ENCODE data around the gene MPO. TPM values are rescaled to one million over a fixed set of nuclear protein-coding genes. Genes with fewer than 3 reads are reported as not detected.

Gene MPO
- total RNA-seq, 2 donors from 2014 or later = 0.09 TPM; not detected in 1

DNA sequence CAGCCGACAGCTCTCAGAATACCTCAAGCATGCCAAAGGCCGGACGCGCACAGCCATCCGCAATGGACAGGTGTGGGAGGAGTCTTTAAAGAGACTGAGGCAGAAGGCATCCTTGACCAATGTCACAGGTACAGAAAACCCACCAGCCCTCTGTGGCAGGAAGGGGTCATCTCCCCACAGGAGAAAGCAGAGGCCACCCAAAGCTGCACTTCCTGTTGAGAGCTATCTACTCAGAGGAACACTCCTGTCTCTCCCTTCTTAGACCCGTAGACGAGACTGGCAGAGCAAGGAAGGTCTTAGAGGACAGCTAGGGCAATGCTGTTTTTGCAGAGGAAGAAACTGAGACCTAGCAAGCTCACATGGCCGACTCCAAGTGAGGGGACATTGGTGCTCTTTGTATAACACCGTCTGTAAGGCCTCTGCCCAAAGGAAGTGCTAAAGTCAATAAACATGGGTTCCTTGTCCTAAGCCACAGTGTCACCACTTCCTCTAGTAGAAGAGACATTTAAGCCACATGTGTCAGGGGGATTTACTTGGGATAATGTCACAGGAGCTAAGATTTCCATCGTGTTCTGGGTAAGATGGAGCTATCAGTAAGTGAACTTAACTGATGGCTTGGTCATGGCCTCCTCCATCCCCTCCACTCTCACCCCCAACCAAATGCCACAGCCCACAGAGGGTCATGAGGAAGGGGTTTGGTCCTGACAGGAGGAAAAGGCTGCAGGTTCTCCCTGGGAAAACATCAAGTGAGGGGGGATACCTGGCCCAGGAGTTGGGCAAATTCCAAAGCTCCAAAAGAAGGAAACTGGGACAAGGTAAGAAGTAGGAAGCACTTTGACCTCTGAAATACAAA, 33.0 kb downstream of the MPO start:
- Mint-ChIP-seq H3K36me3 (ENCODE audit: insufficient read depth in 2 of 2) (no peaks in the 10 kb centered on the region), H3K9me3 (no peaks in the 10 kb centered on the region), H3K4me3 (no peak overlapping the region), H3K4me1 (ENCODE audit: low read depth) (peaks cover 23% of the 10 kb centered on the region), H3K27me3 (ENCODE audit: low read depth) (peaks cover 54% of the 10 kb centered on the region), H3K27ac (no peak overlapping the region)
- ATAC-seq (replicated peaks in 1 of 2) (no peak), DNase-seq (no peak)

DNA sequence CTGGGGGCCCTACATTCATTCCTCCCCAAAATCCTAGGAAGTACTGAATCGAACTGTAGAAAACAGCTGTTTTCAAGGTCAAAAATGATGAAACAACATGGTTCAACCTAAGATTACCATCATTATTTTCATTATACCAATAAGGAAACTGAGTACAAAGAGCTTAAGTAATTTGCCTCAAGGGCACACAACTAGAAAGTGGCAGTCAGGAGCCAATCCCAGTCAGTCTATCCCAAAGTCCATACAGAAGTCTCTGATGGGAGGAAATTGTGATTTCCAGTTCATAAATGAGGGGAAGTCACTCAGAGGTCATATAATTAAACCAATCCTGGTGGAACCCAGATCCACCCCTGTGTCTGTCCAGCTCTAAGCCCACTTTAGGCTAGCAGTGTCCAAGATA, 34.0 kb downstream of the MPO start:
- DNase-seq (no peak), ATAC-seq (replicated peaks in 1 of 2) (no peak)
- H3K4me1 Mint-ChIP-seq (ENCODE audit: low read depth) = peaks cover 31% of the 10 kb centered on the region
- peaks cover 57% of the 10 kb centered on the region for H3K27me3 Mint-ChIP-seq (ENCODE audit: low read depth)
- H3K27ac Mint-ChIP-seq = no peak overlapping the region
- H3K9me3 Mint-ChIP-seq = no peaks in the 10 kb centered on the region
- H3K4me3 Mint-ChIP-seq = no peak overlapping the region
- no peaks in the 10 kb centered on the region for H3K36me3 Mint-ChIP-seq (ENCODE audit: insufficient read depth in 2 of 2)

DNA sequence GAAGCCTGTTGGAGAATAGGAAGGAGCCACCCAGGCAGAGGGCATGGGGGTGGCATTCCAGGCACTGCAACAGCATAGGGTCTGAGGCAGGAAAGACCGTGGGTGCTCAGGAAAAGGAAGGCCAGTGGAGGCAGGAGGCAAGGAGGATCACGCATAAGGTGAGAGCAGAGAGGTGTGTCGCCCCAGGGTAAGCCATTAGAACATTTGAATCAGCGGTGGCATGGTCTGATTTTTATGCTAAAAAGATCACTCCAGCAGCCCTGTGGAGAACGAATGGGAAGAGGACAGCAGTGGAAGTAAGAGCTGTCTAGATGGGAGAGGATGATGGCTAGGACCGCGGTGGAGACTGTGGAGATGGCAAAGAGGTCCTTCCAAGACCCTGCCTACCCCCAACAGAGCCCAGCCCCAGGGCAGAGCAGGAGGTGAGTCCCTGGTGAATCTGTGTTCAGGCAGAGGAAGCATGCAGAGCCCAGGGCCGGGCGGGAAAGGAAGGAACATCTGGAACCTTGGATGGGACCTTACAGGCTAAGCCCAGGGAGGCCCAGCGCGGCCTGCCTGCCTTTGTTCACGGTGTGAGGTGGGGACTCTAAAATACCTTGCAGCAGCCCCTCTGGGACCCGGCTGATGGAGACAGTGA, 34.5 kb downstream of the MPO start:
- H3K36me3 Mint-ChIP-seq (ENCODE audit: insufficient read depth in 2 of 2) = no peaks in the 10 kb centered on the region
- peaks cover 35% of the 10 kb centered on the region for H3K4me1 Mint-ChIP-seq (ENCODE audit: low read depth)
- H3K27me3 Mint-ChIP-seq (ENCODE audit: low read depth) = peaks cover 59% of the 10 kb centered on the region
- H3K4me3 Mint-ChIP-seq = no peak overlapping the region
- ATAC-seq (replicated peaks in 1 of 2) = no peak
- no peak for DNase-seq
- H3K27ac Mint-ChIP-seq = no peak overlapping the region
- no peaks in the 10 kb centered on the region for H3K9me3 Mint-ChIP-seq

DNA sequence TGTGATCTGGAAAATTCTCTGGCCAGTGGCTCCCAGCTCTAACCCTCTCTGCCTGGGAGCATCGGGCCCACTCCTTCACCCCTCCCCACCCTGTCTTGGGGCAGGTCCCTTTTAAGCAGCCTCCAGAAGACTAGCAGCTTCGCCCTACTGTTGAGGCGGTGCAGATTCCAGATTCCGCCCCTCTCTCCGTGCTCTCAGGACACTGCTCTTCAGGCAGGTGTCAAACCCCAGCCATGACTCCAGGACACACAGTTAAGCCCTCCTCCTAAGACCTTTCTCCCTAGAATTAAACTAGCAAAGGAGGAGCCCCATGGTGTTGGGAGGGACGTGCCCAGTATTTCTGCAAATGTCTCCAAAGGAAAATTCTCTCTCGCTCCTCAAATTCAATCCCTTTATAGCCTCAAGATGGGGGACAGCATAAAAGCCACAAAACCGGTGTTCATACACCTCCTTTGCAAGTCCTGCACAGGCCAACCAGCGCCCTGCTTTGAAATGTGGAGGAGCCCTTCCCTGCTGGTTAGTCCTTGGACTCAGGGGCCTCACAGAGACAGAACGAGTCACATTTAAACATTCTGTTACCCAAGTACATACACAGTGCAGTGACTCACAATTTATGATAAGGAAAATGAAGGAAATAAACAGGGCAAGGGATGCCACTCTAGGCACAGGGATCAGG, 35.2 kb downstream of the MPO start:
- H3K4me1 Mint-ChIP-seq (ENCODE audit: low read depth) = peaks cover 35% of the 10 kb centered on the region
- H3K27me3 Mint-ChIP-seq (ENCODE audit: low read depth) = peaks cover 65% of the 10 kb centered on the region
- H3K4me3 Mint-ChIP-seq = no peak overlapping the region
- H3K36me3 Mint-ChIP-seq (ENCODE audit: insufficient read depth in 2 of 2) = no peaks in the 10 kb centered on the region
- DNase-seq = no peak
- H3K9me3 Mint-ChIP-seq = no peaks in the 10 kb centered on the region
- ATAC-seq (replicated peaks in 1 of 2) = no peak
- H3K27ac Mint-ChIP-seq = no peak overlapping the region

DNA sequence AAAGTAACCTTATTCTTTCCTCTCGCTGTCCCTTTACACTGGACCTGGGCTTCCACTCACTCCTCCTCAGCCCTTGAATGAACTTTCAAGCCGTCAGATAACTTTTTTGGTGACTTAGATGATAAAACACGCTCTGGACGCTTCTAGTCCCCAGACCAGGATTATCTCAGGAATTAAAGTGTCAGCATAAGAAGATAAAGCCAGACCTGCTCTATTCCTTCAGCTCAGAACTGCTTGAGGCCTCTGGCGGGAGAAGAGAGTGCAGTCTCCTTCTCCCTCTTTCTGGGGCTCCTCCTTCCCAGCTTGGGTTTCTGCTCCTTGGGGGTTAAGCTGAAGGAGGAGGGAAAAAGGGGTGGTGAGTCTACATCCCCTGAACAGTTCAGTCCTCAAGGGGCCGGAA, 35.8 kb downstream of the MPO start:
- Mint-ChIP-seq H3K4me1 (ENCODE audit: low read depth) (peaks cover 35% of the 10 kb centered on the region), H3K27ac (no peak overlapping the region)

DNA sequence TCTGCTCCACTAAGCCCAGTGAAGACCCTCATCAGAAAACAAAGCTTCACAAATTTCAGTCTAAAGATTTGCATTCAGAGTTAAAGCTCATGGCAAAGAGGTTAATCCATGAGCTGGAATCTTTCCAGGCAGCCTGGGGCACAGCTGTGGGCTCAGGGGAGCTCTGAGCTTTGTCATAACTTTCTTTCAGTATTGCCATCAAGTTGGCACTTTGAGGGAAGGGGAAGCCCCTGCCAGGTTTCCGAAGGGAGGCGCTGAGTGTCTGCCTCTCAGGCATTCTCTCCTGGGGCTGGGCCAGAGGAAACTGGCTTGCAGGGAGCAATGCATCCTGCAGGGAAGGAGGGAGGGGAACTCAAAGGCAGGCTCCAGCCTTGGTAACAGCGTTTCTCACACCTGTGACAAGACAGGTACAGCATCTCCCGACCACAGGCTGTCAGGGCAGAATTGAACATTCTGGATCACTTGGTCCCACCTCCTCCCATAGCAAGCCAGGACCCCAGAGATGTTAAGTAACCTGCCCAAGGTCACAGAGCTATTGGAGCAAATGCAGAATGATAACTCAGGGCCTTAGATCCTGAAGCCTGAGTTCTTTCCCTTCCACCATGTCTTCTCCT, 38.5 kb downstream of the MPO start:
- no peaks in the 10 kb centered on the region for H3K36me3 Mint-ChIP-seq (ENCODE audit: insufficient read depth in 2 of 2)
- no peaks in the 10 kb centered on the region for H3K9me3 Mint-ChIP-seq
- ATAC-seq (replicated peaks in 1 of 2) = peak; percentile 89 to 90
- peaks cover 19% of the 10 kb centered on the region for H3K4me1 Mint-ChIP-seq (ENCODE audit: low read depth)
- H3K27ac Mint-ChIP-seq = no peak overlapping the region
- peaks cover 73% of the 10 kb centered on the region for H3K27me3 Mint-ChIP-seq (ENCODE audit: low read depth)
- peak; percentile 23 to 49 for DNase-seq
- no peak overlapping the region for H3K4me3 Mint-ChIP-seq

More for the DNA sequence above, 35.8 kb downstream of the MPO start:
- DNase-seq (no peak), ATAC-seq (replicated peaks in 1 of 2) (no peak)
- H3K9me3 Mint-ChIP-seq = no peaks in the 10 kb centered on the region
- H3K4me3 Mint-ChIP-seq = no peak overlapping the region
- no peaks in the 10 kb centered on the region for H3K36me3 Mint-ChIP-seq (ENCODE audit: insufficient read depth in 2 of 2)
- H3K27me3 Mint-ChIP-seq (ENCODE audit: low read depth) = peaks cover 71% of the 10 kb centered on the region

DNA sequence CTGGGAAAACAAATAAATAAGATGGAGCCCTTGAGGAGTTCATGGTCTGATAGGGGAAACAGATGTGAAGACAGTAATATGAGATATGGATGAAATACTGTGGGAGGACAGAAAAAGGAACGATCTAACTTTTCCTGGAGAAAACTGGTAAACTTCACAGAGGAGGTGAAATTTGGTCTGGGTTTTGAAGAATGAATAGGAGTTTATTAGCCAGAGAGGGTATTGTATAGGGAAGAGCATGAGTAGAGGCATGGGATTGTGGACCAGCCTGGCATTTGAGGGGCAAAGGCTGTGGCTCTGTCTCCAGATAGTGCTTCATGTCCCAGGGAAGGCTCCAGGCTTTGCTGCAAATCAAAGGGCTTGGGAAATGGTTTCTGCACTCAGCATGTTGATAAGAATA, 40.7 kb downstream of the MPO start:
- Mint-ChIP-seq H3K36me3 (ENCODE audit: insufficient read depth in 2 of 2) (no peaks in the 10 kb centered on the region), H3K4me3 (no peak overlapping the region), H3K9me3 (no peaks in the 10 kb centered on the region), H3K4me1 (ENCODE audit: low read depth) (peaks cover 19% of the 10 kb centered on the region), H3K27ac (no peak overlapping the region), H3K27me3 (ENCODE audit: low read depth) (peaks cover 81% of the 10 kb centered on the region)
- ATAC-seq (replicated peaks in 1 of 2) (no peak), DNase-seq (no peak)

DNA sequence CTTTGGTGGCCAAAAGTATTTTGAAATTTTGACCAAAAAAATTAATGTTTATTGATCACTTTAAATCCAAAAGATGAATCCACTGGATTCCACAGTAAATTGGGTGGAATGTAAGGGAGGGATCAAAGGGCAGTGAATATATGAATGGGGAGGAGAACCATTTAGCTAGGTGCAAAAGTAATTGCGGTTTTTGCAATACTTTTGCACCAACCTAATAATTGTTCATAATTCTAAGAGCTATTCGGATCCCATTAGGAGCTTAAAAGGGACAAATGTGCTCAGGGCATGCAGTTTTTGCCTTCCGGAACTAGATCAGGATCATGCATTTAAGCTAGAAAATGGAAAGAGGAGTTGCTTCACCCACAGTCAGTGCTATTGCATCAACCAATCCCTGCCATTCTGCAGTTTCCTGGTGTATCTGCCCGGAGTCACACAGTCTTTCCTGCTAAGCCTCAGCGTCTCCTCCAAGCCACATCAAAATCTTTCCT, 42.5 kb downstream of the MPO start, which contains the start of gene LPO:
Gene LPO, plus strand, starts transcription at position 438 of the 488 bp plus-strand sequence. CDS start 4,396 bp downstream, outside the sequence.
- H3K4me1 Mint-ChIP-seq (ENCODE audit: low read depth) = peaks cover 17% of the 10 kb centered on the region

DNA sequence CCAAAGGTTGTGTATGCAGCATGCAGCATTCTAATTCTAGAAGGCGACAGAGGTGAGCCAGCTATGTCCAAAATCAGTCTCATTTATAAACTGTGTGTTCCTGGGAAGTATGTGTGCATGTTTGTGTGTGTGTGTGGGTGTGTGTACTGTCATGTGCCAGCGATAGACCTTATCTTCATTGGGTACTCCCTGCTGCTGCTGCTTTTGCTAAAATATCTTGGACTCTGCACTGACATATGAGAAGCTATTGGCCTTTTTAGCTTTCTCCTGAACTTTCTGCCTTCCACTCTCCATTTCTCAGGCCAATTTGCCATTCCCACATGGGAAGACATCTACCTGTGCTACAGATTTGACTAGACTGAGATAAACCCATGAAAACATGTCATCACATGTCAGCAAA, 44.3 kb downstream of the MPO start:
- Mint-ChIP-seq H3K36me3 (ENCODE audit: insufficient read depth in 2 of 2) (no peaks in the 10 kb centered on the region), H3K9me3 (no peaks in the 10 kb centered on the region), H3K27ac (no peak overlapping the region), H3K4me1 (ENCODE audit: low read depth) (peaks cover 12% of the 10 kb centered on the region), H3K27me3 (ENCODE audit: low read depth) (peaks cover 67% of the 10 kb centered on the region), H3K4me3 (no peak overlapping the region)
- DNase-seq = no peak
- no peak for ATAC-seq (replicated peaks in 1 of 2)

More for the DNA sequence above, 42.5 kb downstream of the MPO start, which contains the start of gene LPO:
- DNase-seq = no peak
- Mint-ChIP-seq H3K9me3 (no peaks in the 10 kb centered on the region), H3K36me3 (ENCODE audit: insufficient read depth in 2 of 2) (no peaks in the 10 kb centered on the region), H3K27me3 (ENCODE audit: low read depth) (peaks cover 76% of the 10 kb centered on the region), H3K4me3 (no peak within 1 kb of the TSS), H3K27ac (no peak within 1 kb of the TSS)
- no peak for ATAC-seq (replicated peaks in 1 of 2)

DNA sequence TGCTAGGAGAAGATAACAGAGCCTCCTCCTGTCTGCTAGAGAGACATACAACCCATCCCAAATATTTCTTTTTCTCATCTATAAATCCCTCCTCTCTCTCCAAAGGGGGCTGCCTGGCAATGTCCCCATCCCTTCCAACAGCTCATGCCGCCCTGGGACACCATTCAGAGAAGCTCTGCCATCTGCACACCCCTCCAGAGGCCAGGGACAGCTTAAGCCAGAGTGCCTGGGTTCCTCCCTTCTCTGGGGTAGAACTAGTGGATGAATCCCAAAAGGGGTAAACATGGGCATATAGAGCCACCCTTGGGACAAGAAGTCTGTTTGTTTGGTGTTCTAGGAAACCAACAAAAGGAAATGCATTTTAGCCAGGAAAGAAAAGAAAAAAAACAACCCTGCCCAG, 44.9 kb downstream of the MPO start:
- peaks cover 67% of the 10 kb centered on the region for H3K27me3 Mint-ChIP-seq (ENCODE audit: low read depth)
- no peaks in the 10 kb centered on the region for H3K36me3 Mint-ChIP-seq (ENCODE audit: insufficient read depth in 2 of 2)
- H3K9me3 Mint-ChIP-seq = no peaks in the 10 kb centered on the region
- DNase-seq (no peak), ATAC-seq (replicated peaks in 1 of 2) (no peak)
- H3K27ac Mint-ChIP-seq = no peak overlapping the region
- H3K4me3 Mint-ChIP-seq = no peak overlapping the region
- H3K4me1 Mint-ChIP-seq (ENCODE audit: low read depth) = peaks cover 12% of the 10 kb centered on the region

DNA sequence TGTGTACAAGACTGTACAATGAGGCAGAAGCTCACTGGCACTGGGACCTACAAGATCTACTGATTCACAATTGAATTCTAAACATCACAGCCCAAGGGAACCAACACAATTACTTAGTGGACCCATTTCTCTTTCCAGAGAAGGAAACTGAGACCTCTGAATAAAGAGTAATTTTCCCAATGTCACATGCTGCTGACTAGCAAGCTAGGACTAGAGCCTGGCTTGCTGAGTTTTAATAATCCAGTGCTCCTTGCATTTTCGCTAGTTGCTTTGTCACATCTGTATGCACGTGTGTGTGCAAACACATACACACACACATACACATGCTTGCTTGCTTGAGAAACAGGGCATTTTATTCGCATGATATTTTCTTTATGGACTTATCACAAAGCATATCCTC, 46.2 kb downstream of the MPO start:
- DNase-seq = no peak
- Mint-ChIP-seq H3K36me3 (ENCODE audit: insufficient read depth in 2 of 2) (no peaks in the 10 kb centered on the region), H3K4me3 (no peak overlapping the region), H3K27ac (no peak overlapping the region), H3K4me1 (ENCODE audit: low read depth) (peaks cover 12% of the 10 kb centered on the region), H3K9me3 (no peaks in the 10 kb centered on the region), H3K27me3 (ENCODE audit: low read depth) (peaks cover 58% of the 10 kb centered on the region)
- no peak for ATAC-seq (replicated peaks in 1 of 2)

DNA sequence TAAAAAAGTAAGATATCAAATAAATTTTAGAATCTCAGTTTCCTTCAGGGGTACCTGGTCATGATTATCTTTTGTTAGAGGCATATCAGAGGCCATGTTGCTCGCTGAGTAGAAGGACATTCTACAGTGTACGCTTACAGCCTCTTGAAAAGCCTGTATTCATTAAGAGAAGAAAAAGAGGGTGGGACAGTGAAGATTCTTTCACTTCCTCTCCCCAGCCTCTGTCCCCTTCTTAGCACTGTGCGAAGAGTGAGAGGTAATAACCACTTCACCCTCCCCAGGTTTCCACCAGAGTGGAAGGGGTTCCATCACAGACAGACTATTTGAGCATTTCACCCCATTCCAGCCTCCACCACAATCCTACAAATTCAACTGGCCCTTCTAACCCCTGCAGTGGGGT, 47.2 kb downstream of the MPO start:
- DNase-seq = no peak
- Mint-ChIP-seq H3K27ac (no peak overlapping the region), H3K4me1 (ENCODE audit: low read depth) (peaks cover 12% of the 10 kb centered on the region), H3K27me3 (ENCODE audit: low read depth) (peaks cover 58% of the 10 kb centered on the region), H3K9me3 (no peaks in the 10 kb centered on the region), H3K36me3 (ENCODE audit: insufficient read depth in 2 of 2) (no peaks in the 10 kb centered on the region), H3K4me3 (no peak overlapping the region)
- no peak for ATAC-seq (replicated peaks in 1 of 2)
